H9 (cell line): ENCODE results near the gene ARHGEF39. TPM values are rescaled to one million over a fixed set of nuclear protein-coding genes. Genes with fewer than 3 reads are reported as not detected.

ENCODE experiments used
- DNase-seq: peaks from one replicate; pipeline ENCODE4 v3.0.0-alpha.2; 2017
- H2AFZ ChIP-seq: one replicate; pipeline ENCODE4 v1.6.1; 2013; ENCODE audit warnings: mild to moderate bottlenecking, low read length, control low read depth, moderate library complexity
- H2AK5ac ChIP-seq: 2 replicates; pipeline ENCODE4 v1.6.1; 2013; ENCODE audit warnings: low read length, control low read depth, mixed read lengths; ENCODE audit not compliant: insufficient read length
- H2BK120ac ChIP-seq: one replicate; pipeline ENCODE4 v1.6.1; 2013; ENCODE audit warnings: low read depth, mild to moderate bottlenecking, low read length, control low read depth, inconsistent platforms; ENCODE audit not compliant: poor library complexity, severe bottlenecking
- H2BK12ac ChIP-seq: 2 replicates; pipeline ENCODE4 v1.6.1; 2013; ENCODE audit warnings: low read length, control low read depth, mixed read lengths, low read depth; ENCODE audit not compliant: insufficient read length
- H2BK15ac ChIP-seq: 2 replicates; pipeline ENCODE4 v1.6.1; 2013; ENCODE audit warnings: low read depth, low read length, control low read depth
- H2BK20ac ChIP-seq: one replicate; pipeline ENCODE4 v1.6.1; 2013; ENCODE audit warnings: low read depth, mild to moderate bottlenecking, low read length, control low read depth, inconsistent platforms; ENCODE audit not compliant: poor library complexity, severe bottlenecking
- H2BK5ac ChIP-seq: 2 replicates; pipeline ENCODE4 v1.6.1; 2013; ENCODE audit warnings: low read length, control low read depth, mixed read lengths; ENCODE audit not compliant: insufficient read length
- H3K14ac ChIP-seq: 2 replicates; pipeline ENCODE4 v1.6.1; 2013; ENCODE audit warnings: low read length, control low read depth; ENCODE audit not compliant: insufficient read depth
- H3K18ac ChIP-seq: 2 replicates; pipeline ENCODE4 v1.6.1; 2013; ENCODE audit warnings: low read depth, mild to moderate bottlenecking, mixed read lengths, low read length, control low read depth; ENCODE audit not compliant: insufficient read length
- H3K23ac ChIP-seq: 2 replicates; pipeline ENCODE4 v1.6.1; 2013; ENCODE audit warnings: low read length, control low read depth, mixed read lengths, low read depth; ENCODE audit not compliant: insufficient read length
- H3K23me2 ChIP-seq: 2 replicates; pipeline ENCODE4 v1.6.1; 2013; ENCODE audit warnings: low read depth, mild to moderate bottlenecking, mixed read lengths, low read length, control low read depth; ENCODE audit not compliant: insufficient read length, poor library complexity, severe bottlenecking
- H3K27ac ChIP-seq: 2 replicates; pipeline ENCODE4 v1.5.1; 2013; ENCODE audit warnings: low read length, control low read depth, mixed read lengths, low read depth; ENCODE audit not compliant: insufficient read length
- H3K27me3 ChIP-seq: 2 replicates; pipeline ENCODE4 v1.6.1; 2013; ENCODE audit warnings: low read length, control low read depth, inconsistent platforms; ENCODE audit not compliant: insufficient read depth
- H3K4ac ChIP-seq: 2 replicates; pipeline ENCODE4 v1.6.1; 2013; ENCODE audit warnings: low read depth, mild to moderate bottlenecking, control low read depth, inconsistent platforms, low read length, moderate library complexity
- H3K4me1 ChIP-seq: 2 replicates; pipeline ENCODE4 v1.6.1; 2013; ENCODE audit warnings: low read length, control low read depth, inconsistent platforms; ENCODE audit not compliant: insufficient read depth
- H3K4me2 ChIP-seq: 2 replicates; pipeline ENCODE4 v1.6.1; 2013; ENCODE audit warnings: low read length, control low read depth, mixed read lengths; ENCODE audit not compliant: insufficient read length, insufficient read depth
- H3K56ac ChIP-seq: 2 replicates; pipeline ENCODE4 v1.6.1; 2013; ENCODE audit warnings: low read depth, mild to moderate bottlenecking, mixed read lengths, low read length, control low read depth; ENCODE audit not compliant: insufficient read length
- H3K79me1 ChIP-seq: 2 replicates; pipeline ENCODE4 v1.6.1; 2013; ENCODE audit warnings: low read depth, mild to moderate bottlenecking, moderate library complexity, low read length, control low read depth, inconsistent platforms; ENCODE audit not compliant: insufficient read depth, poor library complexity, severe bottlenecking
- H3K79me2 ChIP-seq: 2 replicates; pipeline ENCODE4 v1.6.1; 2013; ENCODE audit warnings: low read length, control low read depth, inconsistent platforms; ENCODE audit not compliant: insufficient read depth
- H3K9ac ChIP-seq: 2 replicates; pipeline ENCODE4 v1.6.1; 2013; ENCODE audit warnings: low read length, control low read depth, mixed read lengths; ENCODE audit not compliant: insufficient read length; ENCODE audit errors: extremely low read depth
- H3K9me3 ChIP-seq: one replicate; pipeline ENCODE4 v1.6.1; 2013; ENCODE audit warnings: low read depth, low read length, inconsistent platforms; ENCODE audit not compliant: control insufficient read depth
- H3T11ph ChIP-seq: one replicate; pipeline ENCODE4 v1.6.1; 2013; ENCODE audit warnings: mild to moderate bottlenecking, low read length, control low read depth, inconsistent platforms
- H4K20me1 ChIP-seq: one replicate; pipeline ENCODE4 v1.6.1; 2013; ENCODE audit not compliant: control insufficient read depth, insufficient read length, insufficient read depth
- H4K5ac ChIP-seq: 2 replicates; pipeline ENCODE4 v1.6.1; 2013; ENCODE audit warnings: low read depth, mild to moderate bottlenecking, mixed read lengths, low read length, control low read depth; ENCODE audit not compliant: insufficient read length
- H4K8ac ChIP-seq: replicated peaks from 2 replicates; pipeline ENCODE4 v1.6.1; 2013; ENCODE audit warnings: low read length, control low read depth, mixed read lengths, low read depth; ENCODE audit not compliant: insufficient read length
- H4K91ac ChIP-seq: 2 replicates; pipeline ENCODE4 v1.6.1; 2013; ENCODE audit warnings: low read depth, mild to moderate bottlenecking, moderate library complexity, mixed read lengths, low read length, control low read depth; ENCODE audit not compliant: insufficient read length
- H3K27ac Mint-ChIP-seq, 3 experiments: 2 replicates in 2 of 3; 3 replicates in 1 of 3; pipeline ENCODE4 v1.8.0; 2020 to 2021; ENCODE audit warnings: mixed read lengths in 3 of 3, mild to moderate bottlenecking in 1 of 3, moderate library complexity in 1 of 3
- H3K27me3 Mint-ChIP-seq: 2 replicates; pipeline ENCODE4 v1.8.0; 2021; ENCODE audit warnings: low read depth, mild to moderate bottlenecking, moderate library complexity, mixed read lengths
- H3K36me3 Mint-ChIP-seq, 3 experiments: 2 replicates in 2 of 3; 3 replicates in 1 of 3; pipeline ENCODE4 v1.8.0; 2020 to 2021; ENCODE audit warnings: low read depth in 3 of 3, mixed read lengths in 3 of 3; ENCODE audit not compliant: insufficient read depth in 1 of 3
- H3K4me1 Mint-ChIP-seq, 2 experiments: 2 replicates each; pipeline ENCODE4 v1.8.0; 2020; ENCODE audit warnings: mixed read lengths in 2 of 2
- H3K4me3 Mint-ChIP-seq, 2 experiments: 2 replicates in 1 of 2; 3 replicates in 1 of 2; pipeline ENCODE4 v1.8.0; 2020 to 2021; ENCODE audit warnings: mild to moderate bottlenecking in 2 of 2, mixed read lengths in 2 of 2, moderate library complexity in 1 of 2
- H3K9me3 Mint-ChIP-seq, 2 experiments: 2 replicates in 1 of 2; 3 replicates in 1 of 2; pipeline ENCODE4 v1.8.0; 2020; ENCODE audit warnings: mild to moderate bottlenecking in 2 of 2, mixed read lengths in 2 of 2, moderate library complexity in 1 of 2
- WGBS: extraction: QIAGEN DNeasy Blood & Tissue Kit; methylation state at CpG from one replicate; pipeline ENCODE4 v1.1.7; 2013; ENCODE audit warnings: missing lambda C conversion rate, low lambda C conversion rate, mixed read lengths; ENCODE audit not compliant: insufficient read length; ENCODE audit errors: extremely low coverage; 5-methylcytosine and 5-hydroxymethylcytosine counted together
- total RNA-seq: library from RNA; stranded (reverse); gene quantifications from 2 replicates; pipeline ENCODE4 v1.2.1, GENCODE V29; 2021
- TF ChIP-seq, protein P1 (sequence below): fragments of 200-600 bp; sonication (generic); conservative IDR thresholded peaks from 3 replicates; pipeline ENCODE4 v1.8.0; 2021; ENCODE audit warnings: antibody characterized with exemption, mild to moderate bottlenecking

The ARHGEF39 gene
- total RNA-seq, 1 experiment from 2014 or later = 24.4 TPM

DNA sequence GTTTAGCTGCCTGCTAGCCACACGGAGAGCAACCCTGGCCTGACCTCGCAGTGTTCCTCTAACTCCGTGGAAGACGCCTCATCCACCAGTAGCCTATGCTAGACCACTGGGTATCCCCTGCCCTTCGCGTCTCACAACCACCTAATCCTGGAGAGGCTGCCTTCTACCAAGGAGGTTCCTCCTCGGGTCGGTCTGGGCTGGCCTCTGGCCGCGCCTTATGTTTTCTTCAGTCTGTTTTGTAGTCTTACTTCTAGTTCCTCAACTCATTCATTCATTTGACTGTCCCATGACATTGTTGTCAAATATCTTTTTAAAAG, 26.3 kb upstream of the ARHGEF39 start:
- peaks cover 6% of the 10 kb centered on the region for H3K23me2 ChIP-seq
- no peak overlapping the region for H2BK5ac ChIP-seq
- no peaks in the 10 kb centered on the region for H4K20me1 ChIP-seq
- H2AFZ ChIP-seq = no peak overlapping the region
- H3K18ac ChIP-seq = no peak overlapping the region
- Mint-ChIP-seq H3K4me3 (peak overlapping the region; percentile 84 to 93), H3K27ac (peak overlapping the region in 2 of 3 experiments; percentile 48 to 85; a peak in 1 of 7 replicates), H3K9me3 (peaks cover 0 to 2% of the 10 kb centered on the region in 2 experiments; a peak in 2 of 5 replicates), H3K4me1 (peaks cover 27 to 30% of the 10 kb centered on the region in 2 experiments), H3K27me3 (no peaks in the 10 kb centered on the region; the same call in 1 of the 2 replicates), H3K36me3 (peaks cover 8 to 25% (median 19%) of the 10 kb centered on the region in 3 experiments)
- WGBS = no CpG with 5 or more reads among the region's 10 CpGs
- H3K14ac ChIP-seq = no peak overlapping the region
- H3K23ac ChIP-seq = no peak overlapping the region
- H2BK20ac ChIP-seq = no peak overlapping the region
- H2BK120ac ChIP-seq = no peak overlapping the region
- no peak overlapping the region for H3K4ac ChIP-seq
- H2BK12ac ChIP-seq = no peak overlapping the region
- DNase-seq = peak; percentile 64
- TF ChIP-seq, protein P1, sequence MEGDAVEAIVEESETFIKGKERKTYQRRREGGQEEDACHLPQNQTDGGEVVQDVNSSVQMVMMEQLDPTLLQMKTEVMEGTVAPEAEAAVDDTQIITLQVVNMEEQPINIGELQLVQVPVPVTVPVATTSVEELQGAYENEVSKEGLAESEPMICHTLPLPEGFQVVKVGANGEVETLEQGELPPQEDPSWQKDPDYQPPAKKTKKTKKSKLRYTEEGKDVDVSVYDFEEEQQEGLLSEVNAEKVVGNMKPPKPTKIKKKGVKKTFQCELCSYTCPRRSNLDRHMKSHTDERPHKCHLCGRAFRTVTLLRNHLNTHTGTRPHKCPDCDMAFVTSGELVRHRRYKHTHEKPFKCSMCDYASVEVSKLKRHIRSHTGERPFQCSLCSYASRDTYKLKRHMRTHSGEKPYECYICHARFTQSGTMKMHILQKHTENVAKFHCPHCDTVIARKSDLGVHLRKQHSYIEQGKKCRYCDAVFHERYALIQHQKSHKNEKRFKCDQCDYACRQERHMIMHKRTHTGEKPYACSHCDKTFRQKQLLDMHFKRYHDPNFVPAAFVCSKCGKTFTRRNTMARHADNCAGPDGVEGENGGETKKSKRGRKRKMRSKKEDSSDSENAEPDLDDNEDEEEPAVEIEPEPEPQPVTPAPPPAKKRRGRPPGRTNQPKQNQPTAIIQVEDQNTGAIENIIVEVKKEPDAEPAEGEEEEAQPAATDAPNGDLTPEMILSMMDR = no peak
- no peaks in the 10 kb centered on the region; the same call in 1 of the 2 replicates for H3K79me2 ChIP-seq
- H3K4me2 ChIP-seq = peak overlapping the region; percentile 65
- no peak overlapping the region for H4K5ac ChIP-seq
- no peak overlapping the region for H4K8ac ChIP-seq
- no peak overlapping the region for H3K56ac ChIP-seq
- H3K27ac ChIP-seq = no peak overlapping the region
- H3K4me1 ChIP-seq = peaks cover 3% of the 10 kb centered on the region; the same call in 1 of the 2 replicates
- H2AK5ac ChIP-seq = no peak overlapping the region
- no peaks in the 10 kb centered on the region for H3K79me1 ChIP-seq
- no peak overlapping the region for H2BK15ac ChIP-seq
- no peak overlapping the region for H3K9ac ChIP-seq
- no peak overlapping the region for H3T11ph ChIP-seq
- no peak overlapping the region for H4K91ac ChIP-seq
- H3K9me3 ChIP-seq = no peaks in the 10 kb centered on the region
- H3K27me3 ChIP-seq = no peaks in the 10 kb centered on the region
